GM21529 (cell line): ENCODE results near the gene PXT1.

Experiments used
- ATAC-seq: cut with Tn5 transposase; IDR thresholded peaks from one replicate; pipeline ENCODE4 v1.9.1; 2021; ENCODE audit not compliant: unreplicated experiment

Gene PXT1

GRCh38 chr6:36347621-36348020 is 95.0 kb downstream of the PXT1 start:
- no peak for ATAC-seq

GRCh38 chr6:36346486-36347273 is 96.0 kb downstream of the PXT1 start:
- no peak for ATAC-seq

- no peak for ATAC-seq
Measured at GRCh38 chr6:36345681-36346466, 96.8 kb downstream of the PXT1 start.

DNA sequence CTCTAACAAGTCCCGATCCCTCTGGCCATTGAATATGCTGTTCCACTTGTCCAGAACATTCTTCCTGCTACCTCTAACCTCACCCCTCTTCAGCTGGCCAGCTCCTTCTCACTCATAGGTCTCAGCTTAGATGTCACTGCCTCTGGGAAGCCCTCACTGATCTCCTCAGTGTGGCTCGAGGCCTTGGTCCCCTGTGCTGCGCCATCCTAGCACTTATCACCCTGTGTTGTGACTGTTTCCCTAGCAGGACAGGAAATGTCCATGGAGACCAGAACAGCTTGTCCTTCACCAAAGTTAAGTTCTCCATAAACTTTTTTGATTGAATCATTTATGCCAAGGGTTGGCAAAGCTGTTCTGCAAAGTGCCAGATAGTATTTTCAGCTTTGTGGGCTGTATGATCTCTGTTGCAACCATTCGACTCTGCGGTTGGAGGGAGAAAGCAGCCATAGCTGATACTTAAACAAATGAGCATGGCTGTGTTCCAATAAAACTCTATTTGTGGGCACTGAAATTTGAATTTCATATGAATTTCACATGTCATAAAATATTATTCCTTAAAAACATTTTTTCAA is 99.5 kb downstream of the PXT1 start:
- ATAC-seq, result no peak

DNA sequence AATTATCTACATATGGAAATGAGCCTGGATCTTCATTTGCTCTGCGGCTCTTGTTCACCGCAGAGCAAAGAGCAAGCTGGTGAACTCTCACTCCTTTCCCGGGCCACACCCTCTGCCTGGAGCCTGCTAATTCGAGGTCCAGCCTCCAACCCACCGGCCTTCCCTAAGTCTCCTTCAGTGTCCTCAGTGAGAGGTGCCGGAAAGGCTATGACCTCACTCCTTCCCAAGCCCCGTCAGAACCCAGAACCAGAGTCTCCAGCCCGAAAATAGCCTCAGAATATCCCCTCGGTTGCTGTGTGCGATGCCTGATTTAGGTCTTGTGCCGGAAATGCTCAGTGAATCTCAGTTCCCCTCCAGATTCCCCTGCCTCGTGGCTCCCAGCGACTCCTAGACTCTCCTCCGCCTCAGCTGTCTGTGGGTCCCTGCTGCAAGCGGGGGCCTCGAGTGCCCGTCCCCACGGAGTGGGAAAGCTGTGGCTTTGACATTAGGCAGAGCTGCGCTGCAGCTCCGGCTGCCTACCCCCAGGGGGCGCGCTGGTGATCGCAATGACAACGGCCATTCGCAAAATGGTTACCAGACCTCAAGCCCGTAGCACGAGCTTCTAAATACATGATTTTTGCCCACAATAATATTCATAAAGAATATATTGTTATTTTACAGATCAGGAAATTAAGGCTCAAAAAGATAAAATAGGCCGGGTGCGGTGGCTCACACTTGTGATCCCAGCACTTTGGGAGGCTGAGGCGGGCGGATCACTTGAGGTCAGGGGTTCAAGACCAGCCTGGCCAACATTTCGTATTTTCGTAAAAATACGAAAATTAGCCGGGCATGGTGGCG is 101.8 kb downstream of the PXT1 start:
- no peak for ATAC-seq
